ENCODE data around the gene HHAT. TPM values are rescaled to one million over a fixed set of nuclear protein-coding genes. Genes with fewer than 3 reads are reported as not detected.

The HHAT gene
- total RNA-seq, 4 donors from 2014 or later = 2.2 to 11.6 (median 7.3) TPM

GRCh38 chr1:210523830-210524229 is 195.1 kb downstream of the HHAT start:
- no peak overlapping the region for H3K4me3 ChIP-seq
- no peaks in the 10 kb centered on the region for H3K36me3 ChIP-seq
- DNase-seq = no peak
- no peaks in the 10 kb centered on the region for H3K9me3 ChIP-seq
- H3K27ac ChIP-seq = no peak overlapping the region
- TF ChIP-seq EP300 (IDR thresholded peaks at IDR 0.05; ENCODE audit: low read depth) (no peak), POLR2AphosphoS5 (IDR thresholded peaks at IDR 0.05) (no peak), POLR2A (IDR thresholded peaks at IDR 0.05) (no peak), CTCF (IDR thresholded peaks at IDR 0.05) (no peak)
- intact Hi-C loops (cut with DNase I; ENCODE audit: low total_unique reads) = no loop called here
- no peaks in the 10 kb centered on the region for H3K4me1 ChIP-seq
- in situ Hi-C loops (cut with MboI; ENCODE audit: low pct_ligation_motif_present in 1 of 4, low pct_unique_long_range_greater_than_20kb in 1 of 4, low sequenced_read_pairs in 3 of 4) = no loop called here
- WGBS, 2 donors (ENCODE audit: low coverage in 1 of 2) = 69 to 88% methylated on average over 4 of the region's 4 CpGs
- H3K27me3 ChIP-seq = no peaks in the 10 kb centered on the region

- Histone ChIP-seq H3K27ac (no peak overlapping the region), H3K4me3 (no peak overlapping the region), H3K36me3 (no peaks in the 10 kb centered on the region), H3K27me3 (no peaks in the 10 kb centered on the region), H3K4me1 (no peaks in the 10 kb centered on the region), H3K9me3 (no peaks in the 10 kb centered on the region)
- no peak for DNase-seq
- in situ Hi-C loops (cut with MboI; ENCODE audit: low pct_ligation_motif_present in 1 of 4, low pct_unique_long_range_greater_than_20kb in 1 of 4, low sequenced_read_pairs in 3 of 4) = no loop called here
- intact Hi-C loops (cut with DNase I; ENCODE audit: low total_unique reads) = no loop called here
- 92 to 96% methylated on average over 8 to 13 of the region's 13 CpGs for WGBS, 2 donors (ENCODE audit: low coverage in 1 of 2)
- TF ChIP-seq POLR2A (IDR thresholded peaks at IDR 0.05) = no peak
- no peak for TF ChIP-seq EP300 (IDR thresholded peaks at IDR 0.05; ENCODE audit: low read depth)
- TF ChIP-seq POLR2AphosphoS5 (IDR thresholded peaks at IDR 0.05) = no peak
- no peak for TF ChIP-seq CTCF (IDR thresholded peaks at IDR 0.05)
These were observed 197.2 kb downstream of the HHAT start for GRCh38 chr1:210525716-210526454.

- H3K27me3 ChIP-seq = no peaks in the 10 kb centered on the region
- WGBS, 2 donors (ENCODE audit: low coverage in 1 of 2) = 78 to 88% methylated on average over 3 of the region's 3 CpGs
- no peak overlapping the region for H3K4me3 ChIP-seq
- no peaks in the 10 kb centered on the region for H3K4me1 ChIP-seq
- intact Hi-C loops (cut with DNase I; ENCODE audit: low total_unique reads) (no loop called here), in situ Hi-C loops (cut with MboI; ENCODE audit: low pct_ligation_motif_present in 1 of 4, low pct_unique_long_range_greater_than_20kb in 1 of 4, low sequenced_read_pairs in 3 of 4) (no loop called here)
- no peak overlapping the region for H3K27ac ChIP-seq
- no peak for TF ChIP-seq EP300 (IDR thresholded peaks at IDR 0.05; ENCODE audit: low read depth)
- no peak for TF ChIP-seq POLR2AphosphoS5 (IDR thresholded peaks at IDR 0.05)
- TF ChIP-seq CTCF (IDR thresholded peaks at IDR 0.05) = no peak
- TF ChIP-seq POLR2A (IDR thresholded peaks at IDR 0.05) = no peak
- H3K36me3 ChIP-seq = no peaks in the 10 kb centered on the region
- no peaks in the 10 kb centered on the region for H3K9me3 ChIP-seq
- DNase-seq = no peak
These were observed 198.4 kb downstream of the HHAT start for GRCh38 chr1:210527091-210527490.

- no peak for DNase-seq
- Histone ChIP-seq H3K9me3 (no peaks in the 10 kb centered on the region), H3K4me3 (no peak overlapping the region), H3K36me3 (no peaks in the 10 kb centered on the region), H3K4me1 (no peaks in the 10 kb centered on the region), H3K27ac (no peak overlapping the region), H3K27me3 (no peaks in the 10 kb centered on the region)
- TF ChIP-seq CTCF (IDR thresholded peaks at IDR 0.05) (no peak), EP300 (IDR thresholded peaks at IDR 0.05; ENCODE audit: low read depth) (no peak), POLR2A (IDR thresholded peaks at IDR 0.05) (no peak), POLR2AphosphoS5 (IDR thresholded peaks at IDR 0.05) (no peak)
- intact Hi-C loops (cut with DNase I; ENCODE audit: low total_unique reads) (no loop called here), in situ Hi-C loops (cut with MboI; ENCODE audit: low pct_ligation_motif_present in 1 of 4, low pct_unique_long_range_greater_than_20kb in 1 of 4, low sequenced_read_pairs in 3 of 4) (no loop called here)
- 72 to 78% methylated on average over 3 of the region's 3 CpGs for WGBS, 2 donors (ENCODE audit: low coverage in 1 of 2)
These were observed 202.9 kb downstream of the HHAT start for GRCh38 chr1:210531475-210532222.

Measured in transverse colon (tissue), 4 donors.